Small intestine (tissue), 7 donors: Measurements from ENCODE around the gene ZMYM2. TPM values are rescaled to one million over a fixed set of nuclear protein-coding genes. Genes with fewer than 3 reads are reported as not detected.
A peak's percentile ranks its signal among the peaks of the same experiment; 100 is the strongest.
"Not testable (repeated sequence)": the region's sequence is repeated elsewhere in the genome, so short reads cannot be mapped to it uniquely, and the experiment has no call there.

Source experiments
- DNase-seq, 2 donors: peaks; one replicate each; pipeline versions ENCODE4 v3.0.0 to v3.0.0-alpha.2; 2013
- FAIRE-seq: peaks from 2 replicates; lab custom pipeline; 2012; peaks lifted over from hg19 to GRCh38; lab: Jason Lieb, UNC
- H3K27ac ChIP-seq, 3 donors: one replicate each; pipeline ENCODE4 v1.5.1; 2013; ENCODE audit warnings: low read length in 2 of 3, mild to moderate bottlenecking in 2 of 3, control low read depth in 1 of 3, inconsistent platforms in 1 of 3, low read depth in 1 of 3, moderate library complexity in 1 of 3
- H3K27me3 ChIP-seq, 3 donors: one replicate each; pipeline ENCODE4 v1.6.1; 2013; ENCODE audit warnings: low read length in 3 of 3, inconsistent platforms in 1 of 3; ENCODE audit not compliant: control insufficient read depth in 3 of 3, insufficient read depth in 3 of 3
- H3K36me3 ChIP-seq, 3 donors: one replicate each; pipeline ENCODE4 v1.6.1; 2013; ENCODE audit warnings: low read length in 3 of 3, inconsistent platforms in 1 of 3, low read depth in 1 of 3, mild to moderate bottlenecking in 1 of 3, moderate library complexity in 1 of 3; ENCODE audit not compliant: control insufficient read depth in 3 of 3, insufficient read depth in 2 of 3
- H3K4me1 ChIP-seq, 3 donors: one replicate each; pipeline ENCODE4 v1.6.1; 2013; ENCODE audit warnings: low read length in 2 of 3, inconsistent platforms in 1 of 3, low read depth in 1 of 3, mild to moderate bottlenecking in 1 of 3, moderate library complexity in 1 of 3; ENCODE audit not compliant: control insufficient read depth in 3 of 3, insufficient read depth in 2 of 3
- H3K4me3 ChIP-seq, 3 donors: one replicate each; pipeline ENCODE4 v1.5.1; 2013; ENCODE audit warnings: low read length in 3 of 3, control low read depth in 1 of 3, inconsistent platforms in 1 of 3, low read depth in 1 of 3, mild to moderate bottlenecking in 1 of 3, moderate library complexity in 1 of 3
- H3K9me3 ChIP-seq, 2 donors: one replicate each; pipeline ENCODE4 v1.6.1; 2013; ENCODE audit warnings: low read depth in 1 of 2, low read length in 1 of 2; ENCODE audit not compliant: control insufficient read depth in 2 of 2, insufficient read depth in 1 of 2
- WGBS, 3 donors: extraction: QIAGEN DNeasy Blood & Tissue Kit; methylation state at CpG; one replicate each; pipeline ENCODE4 v1.1.7; 2013; 5-methylcytosine and 5-hydroxymethylcytosine counted together
- polyA plus RNA-seq, 4 donors: library from polyadenylated mRNA; stranded (reverse) in 3 of 4; unstranded in 1 of 4; fragments of 200-250 nt in 3 of 4; fragments of 120-200 nt in 1 of 4; gene quantifications; one replicate each; pipeline versions ENCODE4 v1.2.1 to v1.2.3, GENCODE V29; 2013
- donor health status: healthy with polysubstance abuse.
- donor health status: control.
- donor health status: control.
- donor health status: Bipolar disorder and iron deficiency.
- donor health status: healthy.

The ZMYM2 gene
- polyA plus RNA-seq, 4 donors = 13.2 to 52.3 (median 17.9) TPM

DNA sequence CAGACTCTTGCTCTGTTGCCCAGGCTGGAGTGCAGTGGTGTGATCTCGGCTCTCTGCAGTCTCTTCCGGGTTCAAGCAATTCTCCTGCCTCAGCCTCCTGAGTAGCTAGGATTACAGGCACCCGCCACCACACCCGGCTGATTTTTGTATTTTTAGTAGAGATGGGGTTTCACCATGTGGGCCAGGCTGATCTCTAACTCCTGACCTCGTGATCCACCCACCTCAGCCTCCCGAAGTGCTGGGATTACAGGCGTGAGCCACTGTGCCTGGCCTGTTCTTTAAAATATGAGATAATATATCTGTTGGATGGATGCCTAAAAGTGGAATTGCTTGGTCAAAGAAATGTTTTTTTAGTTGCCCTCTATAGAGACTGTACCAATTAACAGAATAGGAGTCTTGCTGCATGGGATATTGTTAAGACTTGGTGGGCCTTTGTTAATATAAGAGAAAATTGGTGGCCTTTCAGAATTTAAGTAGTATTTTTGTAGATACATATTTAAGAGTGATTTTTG is 16.0 kb downstream of the ZMYM2 start:
- not testable (repeated sequence) for FAIRE-seq, H3K27me3 ChIP-seq, DNase-seq, H3K4me1 ChIP-seq, H3K4me3 ChIP-seq, H3K27ac ChIP-seq
- peaks cover 0 to 28% (median 3%) of the 10 kb centered on the region in 3 donors for H3K36me3 ChIP-seq
- 81 to 88% (median 86%) methylated on average over 7 of the region's 7 CpGs for WGBS, 3 donors
- peaks cover 0 to 19% of the 10 kb centered on the region in 2 donors for H3K9me3 ChIP-seq

DNA sequence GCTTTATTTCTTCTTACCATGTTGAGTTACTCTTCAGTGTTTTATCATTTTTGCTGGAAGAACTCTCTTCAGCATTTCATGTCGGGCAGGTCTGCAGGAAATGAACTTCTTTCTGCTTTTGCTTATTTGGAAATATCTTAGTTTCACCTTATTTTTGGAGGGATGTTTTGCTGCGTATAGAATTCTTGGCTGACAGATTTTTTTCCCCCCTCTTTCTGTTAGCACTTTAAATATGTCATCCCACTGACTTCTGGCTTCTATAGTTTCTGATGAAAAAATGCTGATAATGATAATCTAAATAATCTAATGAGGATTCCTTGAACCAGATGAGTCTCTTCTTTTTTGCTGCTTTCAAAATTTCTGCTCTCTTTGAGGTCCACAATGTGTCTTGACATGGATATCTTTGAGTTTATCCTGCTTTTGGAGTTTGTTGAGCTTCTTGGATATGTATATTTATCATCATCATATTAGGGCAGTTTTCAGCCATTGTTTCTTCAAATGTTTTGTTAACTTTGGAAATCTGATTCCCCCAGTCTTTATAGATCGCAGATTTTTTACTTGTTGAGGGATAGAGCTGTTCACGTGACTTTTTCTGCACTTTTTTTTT is 20.4 kb downstream of the ZMYM2 start:
- H3K27ac ChIP-seq = no peak overlapping the region
- H3K9me3 ChIP-seq = peaks cover 0 to 19% of the 10 kb centered on the region in 2 donors
- DNase-seq (no peak), FAIRE-seq (no peak)
- H3K4me3 ChIP-seq = no peak overlapping the region
- peaks cover 0 to 7% (median 2%) of the 10 kb centered on the region in 3 donors for H3K4me1 ChIP-seq
- 87 to 96% (median 94%) methylated on average over 4 of the region's 4 CpGs for WGBS, 3 donors
- H3K27me3 ChIP-seq = no peaks in the 10 kb centered on the region
- peaks cover 0 to 27% (median 3%) of the 10 kb centered on the region in 3 donors for H3K36me3 ChIP-seq

DNA sequence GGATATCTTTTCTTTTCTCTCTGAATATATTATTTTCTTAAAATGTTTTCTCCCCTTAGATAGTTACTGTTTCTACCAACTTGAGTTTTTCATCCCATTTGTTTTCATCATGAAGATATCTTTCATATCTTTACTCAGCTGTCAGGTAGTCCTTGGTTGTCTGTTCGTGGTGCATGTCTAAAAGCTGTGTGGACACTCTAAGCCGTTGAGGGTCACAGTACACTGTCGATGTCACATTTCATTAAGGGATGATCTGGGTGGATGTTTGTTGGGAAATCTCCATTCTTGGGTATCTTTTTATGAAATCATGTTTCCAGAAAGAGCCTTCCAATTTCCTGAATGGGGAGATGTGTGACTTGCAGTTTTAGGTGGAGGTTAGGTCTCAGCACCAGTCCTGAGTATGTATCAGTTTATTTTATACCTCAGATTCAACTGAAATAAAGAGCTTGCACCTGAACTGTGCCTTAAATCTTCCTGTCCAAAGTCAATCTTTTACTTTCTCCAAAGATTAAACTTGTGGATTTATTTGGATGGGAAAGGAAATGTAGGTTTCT is 23.2 kb downstream of the ZMYM2 start:
- Histone ChIP-seq H3K4me3 (no peak overlapping the region), H3K27me3 (no peaks in the 10 kb centered on the region), H3K27ac (no peak overlapping the region), H3K36me3 (peaks cover 0 to 30% (median 3%) of the 10 kb centered on the region in 3 donors), H3K9me3 (peaks cover 0 to 16% of the 10 kb centered on the region in 2 donors), H3K4me1 (peaks cover 0 to 7% (median 2%) of the 10 kb centered on the region in 3 donors)
- DNase-seq (no peak), FAIRE-seq (no peak)
- WGBS, 3 donors = 85 to 87% (median 87%) methylated on average over 3 of the region's 3 CpGs

DNA sequence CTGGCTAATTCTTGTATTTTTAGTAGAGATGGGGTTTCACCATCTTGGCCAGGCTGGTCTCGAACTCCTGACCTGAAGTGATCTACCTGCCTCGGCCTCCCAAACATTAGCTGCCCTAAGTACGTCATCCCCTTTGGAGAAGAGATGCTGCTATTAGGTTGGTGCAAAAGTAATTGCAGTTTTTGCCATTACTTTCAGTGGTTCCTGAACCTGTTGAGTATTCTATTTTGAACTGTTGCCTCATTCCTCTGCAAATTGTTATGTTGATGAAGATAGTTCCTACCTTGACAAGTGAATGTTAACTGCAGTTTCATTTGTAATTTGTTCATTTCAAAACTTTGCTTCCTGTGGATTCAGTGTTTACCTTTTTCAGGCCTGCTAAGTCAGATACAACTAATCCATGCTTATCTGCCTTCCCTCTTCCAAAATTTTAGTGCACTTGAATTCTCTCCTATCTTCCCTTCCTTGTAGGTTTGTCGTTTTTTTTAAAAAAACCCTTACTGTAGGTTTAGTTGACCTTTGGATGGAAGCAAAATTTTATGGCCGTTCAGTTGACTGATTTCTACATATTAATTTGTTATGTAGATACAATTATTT is 24.0 kb downstream of the ZMYM2 start:
- Histone ChIP-seq H3K27ac (no peak overlapping the region), H3K4me3 (no peak overlapping the region), H3K36me3 (peaks cover 0 to 29% (median 3%) of the 10 kb centered on the region in 3 donors), H3K27me3 (no peaks in the 10 kb centered on the region), H3K9me3 (peaks cover 0 to 16% of the 10 kb centered on the region in 2 donors), H3K4me1 (peaks cover 0 to 7% (median 2%) of the 10 kb centered on the region in 3 donors)
- 63 to 79% (median 71%) methylated on average over 5 of the region's 5 CpGs for WGBS, 3 donors
- DNase-seq = peak; percentile 25 to 48
- no peak for FAIRE-seq

DNA sequence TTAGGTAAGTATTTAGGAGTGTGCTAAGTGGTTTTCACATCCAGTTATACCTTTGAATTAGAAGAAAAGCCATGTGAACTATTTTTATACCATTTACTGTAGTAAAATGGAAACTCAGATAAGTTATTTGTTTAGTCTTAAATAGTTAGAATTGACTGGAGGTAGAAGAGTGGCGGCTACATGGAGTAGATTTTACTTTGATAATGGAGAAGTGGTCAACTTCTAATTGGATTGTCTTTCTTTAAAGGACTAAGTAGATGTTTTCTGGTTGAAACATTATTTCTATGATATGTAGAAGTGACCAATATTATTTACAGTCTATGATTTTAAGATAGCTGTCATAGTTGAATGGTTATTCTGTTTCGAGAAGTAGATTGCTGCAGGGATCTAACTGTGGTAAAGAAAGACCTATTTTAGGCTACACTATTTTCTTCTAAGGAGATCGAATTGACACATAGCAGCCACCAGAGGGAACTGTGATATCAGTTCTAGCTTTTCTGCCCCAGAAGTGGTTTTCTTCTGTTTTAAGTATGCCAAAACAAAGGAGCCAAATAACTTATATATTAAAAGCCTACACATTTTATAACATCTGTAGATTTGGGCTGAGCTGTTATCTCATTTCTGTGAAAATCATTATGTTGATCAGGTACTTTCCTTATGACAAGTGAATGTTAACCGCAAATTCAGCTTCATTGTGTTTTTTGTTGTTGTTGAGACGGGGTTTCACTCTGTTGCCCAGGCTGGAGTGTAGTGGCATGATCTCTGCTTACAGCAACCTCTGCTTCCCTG is 26.1 kb downstream of the ZMYM2 start:
- Histone ChIP-seq H3K4me1 (peaks cover 0 to 7% (median 2%) of the 10 kb centered on the region in 3 donors), H3K27me3 (no peaks in the 10 kb centered on the region), H3K4me3 (no peak overlapping the region), H3K27ac (no peak overlapping the region), H3K9me3 (no peaks in the 10 kb centered on the region), H3K36me3 (peaks cover 0 to 27% (median 0%) of the 10 kb centered on the region in 3 donors)
- WGBS, 3 donors = 67 to 72% (median 68%) methylated on average over 5 of the region's 5 CpGs
- peak; percentile 14 to 18 for DNase-seq
- no peak for FAIRE-seq

DNA sequence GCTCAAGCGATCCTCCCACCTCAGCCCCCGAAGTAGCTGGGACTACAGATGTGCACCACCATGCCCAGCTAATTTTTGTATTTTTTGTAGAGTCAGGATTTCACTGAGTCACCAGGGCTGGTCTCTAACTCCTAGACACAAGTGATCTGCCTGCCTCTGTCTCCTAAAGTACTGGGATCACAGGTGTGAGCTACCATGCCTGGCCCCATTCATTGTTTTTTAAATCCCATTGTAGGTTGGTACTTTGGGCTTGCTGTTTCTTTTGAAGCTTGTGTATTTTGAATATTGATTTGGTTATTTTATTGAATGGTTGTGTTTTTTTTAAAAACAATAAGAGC is 26.7 kb downstream of the ZMYM2 start:
- peaks cover 0 to 27% (median 0%) of the 10 kb centered on the region in 3 donors for H3K36me3 ChIP-seq
- no peak overlapping the region for H3K27ac ChIP-seq
- H3K4me1 ChIP-seq = peaks cover 0 to 7% (median 2%) of the 10 kb centered on the region in 3 donors
- no peaks in the 10 kb centered on the region for H3K27me3 ChIP-seq
- 52 to 75% (median 69%) methylated on average over 2 of the region's 2 CpGs for WGBS, 3 donors
- no peaks in the 10 kb centered on the region for H3K9me3 ChIP-seq
- FAIRE-seq = no peak
- DNase-seq = no peak
- H3K4me3 ChIP-seq = no peak overlapping the region

DNA sequence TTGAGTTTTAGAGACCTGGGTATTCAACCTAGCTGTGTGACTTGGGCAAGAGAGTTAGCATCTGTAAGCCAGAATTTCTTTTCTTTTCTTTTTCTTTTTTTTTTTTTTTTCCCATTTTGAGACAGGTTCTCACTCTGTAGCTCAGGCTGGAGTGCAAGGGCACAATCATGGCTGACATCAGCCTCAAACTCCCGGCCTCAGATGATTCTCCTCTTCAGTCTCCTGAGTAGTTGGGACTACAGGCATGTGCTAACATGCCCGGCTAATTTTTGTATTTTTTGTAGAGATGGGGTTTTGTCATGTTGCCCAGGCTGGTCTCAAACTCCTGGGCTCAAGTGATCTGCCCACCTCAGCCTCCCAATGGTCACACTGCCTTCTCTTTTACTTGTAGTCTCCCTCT is 33.0 kb downstream of the ZMYM2 start:
- Histone ChIP-seq H3K27me3 (no peaks in the 10 kb centered on the region), H3K4me3 (no peak overlapping the region), H3K36me3 (peaks cover 0 to 40% (median 9%) of the 10 kb centered on the region in 3 donors), H3K27ac (no peak overlapping the region), H3K4me1 (no peaks in the 10 kb centered on the region), H3K9me3 (no peaks in the 10 kb centered on the region)
- WGBS, 3 donors = 92 to 96% (median 92%) methylated on average over 2 of the region's 2 CpGs
- DNase-seq = no peak
- FAIRE-seq = no peak

DNA sequence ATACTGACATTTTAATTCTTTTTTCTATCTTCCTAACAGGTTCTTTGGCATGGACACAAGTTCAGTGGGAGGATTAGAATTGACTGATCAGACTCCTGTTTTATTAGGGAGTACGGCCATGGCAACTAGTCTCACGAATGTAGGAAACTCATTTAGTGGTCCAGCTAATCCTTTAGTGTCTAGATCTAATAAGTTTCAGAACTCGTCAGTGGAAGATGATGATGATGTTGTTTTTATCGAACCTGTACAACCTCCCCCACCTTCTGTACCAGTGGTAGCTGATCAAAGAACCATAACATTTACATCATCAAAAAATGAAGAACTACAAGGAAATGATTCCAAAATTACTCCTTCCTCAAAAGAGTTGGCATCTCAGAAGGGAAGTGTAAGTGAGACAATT is 34.5 kb downstream of the ZMYM2 start:
- DNase-seq = no peak
- no peak overlapping the region for H3K4me3 ChIP-seq
- FAIRE-seq = no peak
- peaks cover 0 to 39% (median 9%) of the 10 kb centered on the region in 3 donors for H3K36me3 ChIP-seq
- no peaks in the 10 kb centered on the region for H3K4me1 ChIP-seq
- H3K9me3 ChIP-seq = no peaks in the 10 kb centered on the region
- H3K27ac ChIP-seq = no peak overlapping the region
- WGBS, 3 donors = 86 to 94% (median 88%) methylated on average over 4 of the region's 4 CpGs
- no peaks in the 10 kb centered on the region for H3K27me3 ChIP-seq
